Keratinocyte (primary cell): Measurements from ENCODE around the gene NAXD. TPM values are rescaled to one million over a fixed set of nuclear protein-coding genes. Genes with fewer than 3 reads are reported as not detected.

Source experiments
- DNase-seq: peaks from one replicate; pipeline ENCODE4 v3.0.0-alpha.2; 2011; ENCODE audit warnings: low read depth, missing footprints, low spot score
- FAIRE-seq: peaks from 2 replicates; lab custom pipeline; 2011; peaks lifted over from hg19 to GRCh38; lab: Jason Lieb, UNC
- H2AFZ ChIP-seq: 2 replicates; pipeline ENCODE4 v1.6.0; 2012; ENCODE audit warnings: low read length, control low read depth, inconsistent platforms; ENCODE audit not compliant: control insufficient read depth
- H3K27ac ChIP-seq: 2 replicates; pipeline ENCODE4 v1.5.1; 2011; ENCODE audit warnings: low read length; ENCODE audit not compliant: control insufficient read depth, insufficient read depth
- H3K27me3 ChIP-seq: 3 replicates; pipeline ENCODE4 v1.6.0; 2011; ENCODE audit warnings: low read length; ENCODE audit not compliant: control insufficient read depth, insufficient read depth; ENCODE audit errors: extremely low read depth
- H3K36me3 ChIP-seq, 2 experiments: 2 replicates in 1 of 2; 3 replicates in 1 of 2; pipeline ENCODE4 v1.5.1; 2011; ENCODE audit warnings: low read length in 2 of 2, mild to moderate bottlenecking in 1 of 2; ENCODE audit not compliant: control insufficient read depth in 2 of 2, insufficient read depth in 2 of 2; ENCODE audit errors: extremely low read depth in 1 of 2
- H3K4me1 ChIP-seq: 3 replicates; pipeline ENCODE4 v1.5.1; 2011; ENCODE audit warnings: low read length; ENCODE audit not compliant: control insufficient read depth, insufficient read depth; ENCODE audit errors: extremely low read depth
- H3K4me2 ChIP-seq: 3 replicates; pipeline ENCODE4 v1.6.0; 2011; ENCODE audit warnings: low read depth, low read length; ENCODE audit not compliant: control insufficient read depth, insufficient read depth; ENCODE audit errors: extremely low read depth
- H3K4me3 ChIP-seq, 3 experiments: fragments of 200-600 bp in 1 of 3; sonication (generic) in 1 of 3; 2 replicates in 2 of 3; 3 replicates in 1 of 3; pipeline ENCODE4 v1.5.1; 2011 to 2016; ENCODE audit warnings: low read length in 3 of 3, mild to moderate bottlenecking in 3 of 3, control low read depth in 2 of 3, inconsistent platforms in 1 of 3, low read depth in 1 of 3, mixed read lengths in 1 of 3, mixed run types in 1 of 3, moderate library complexity in 1 of 3; ENCODE audit not compliant: control insufficient read depth in 2 of 3, insufficient read depth in 2 of 3; ENCODE audit errors: extremely low read depth in 1 of 3
- H3K79me2 ChIP-seq: 2 replicates; pipeline ENCODE4 v1.6.0; 2012; ENCODE audit warnings: low read length; ENCODE audit not compliant: control insufficient read depth, insufficient read depth
- H3K9ac ChIP-seq: 3 replicates; pipeline ENCODE4 v1.6.0; 2011; ENCODE audit warnings: low read length; ENCODE audit not compliant: control insufficient read depth, insufficient read depth; ENCODE audit errors: extremely low read depth
- H3K9me1 ChIP-seq: 3 replicates; pipeline ENCODE4 v1.6.0; 2011; ENCODE audit warnings: low read length; ENCODE audit not compliant: control insufficient read depth, insufficient read depth; ENCODE audit errors: extremely low read depth
- H3K9me3 ChIP-seq: 2 replicates; pipeline ENCODE4 v1.5.1; 2012; ENCODE audit warnings: low read depth, low read length; ENCODE audit not compliant: control insufficient read depth
- H4K20me1 ChIP-seq: 3 replicates; pipeline ENCODE4 v1.6.0; 2011; ENCODE audit warnings: low read length; ENCODE audit not compliant: control insufficient read depth, insufficient read depth; ENCODE audit errors: extremely low read depth
- EZH2 ChIP-seq: IDR thresholded peaks from one replicate; pipeline ENCODE4 v1.6.1; 2012; ENCODE audit warnings: inconsistent platforms, mild to moderate bottlenecking, low read length, moderate library complexity
- dilution Hi-C: fragments of 300-500 bp; cut with MboI; formaldehyde crosslinking; loops from one replicate; pipeline ENCODE4 v1.7.0; 2020; ENCODE audit warnings: low sequenced_read_pairs; ENCODE audit not compliant: extremely low pct_ligation_motif_present
- polyA plus RNA-seq, 5 experiments: library from polyadenylated mRNA; depleted of rRNA in 3 of 5; stranded (reverse) in 3 of 5; stranded (forward) in 1 of 5; unstranded in 1 of 5; fragments of >200 nt; gene quantifications; 1 replicate in 1 of 5; 2 replicates in 3 of 5; 3 replicates in 1 of 5; pipeline versions ENCODE4 v1.2.1 to v1.2.3, GENCODE V29; 2011 to 2012; ENCODE audit warnings: missing spikeins in 2 of 5, low read depth in 1 of 5, low replicate concordance in 1 of 5
- TF ChIP-seq, protein P1 (sequence below), 3 experiments: IDR thresholded peaks in 1 of 3; conservative IDR thresholded peaks in 1 of 3; optimal IDR thresholded peaks in 1 of 3; 2 replicates in 2 of 3; 3 replicates in 1 of 3; pipeline versions ENCODE3 to v1.5.1; 2011; ENCODE audit warnings: low read length in 3 of 3, mild to moderate bottlenecking in 3 of 3, moderate library complexity in 2 of 3, control low read depth in 1 of 3, inconsistent platforms in 1 of 3; ENCODE audit not compliant: insufficient read depth in 2 of 3; ENCODE audit errors: extremely low read depth in 1 of 3

NAXD gene
- polyA plus RNA-seq, 1 donor (not counting 4 experiments of a cell fraction or from before 2014, with no cell fraction given) = 18.0 TPM

DNA sequence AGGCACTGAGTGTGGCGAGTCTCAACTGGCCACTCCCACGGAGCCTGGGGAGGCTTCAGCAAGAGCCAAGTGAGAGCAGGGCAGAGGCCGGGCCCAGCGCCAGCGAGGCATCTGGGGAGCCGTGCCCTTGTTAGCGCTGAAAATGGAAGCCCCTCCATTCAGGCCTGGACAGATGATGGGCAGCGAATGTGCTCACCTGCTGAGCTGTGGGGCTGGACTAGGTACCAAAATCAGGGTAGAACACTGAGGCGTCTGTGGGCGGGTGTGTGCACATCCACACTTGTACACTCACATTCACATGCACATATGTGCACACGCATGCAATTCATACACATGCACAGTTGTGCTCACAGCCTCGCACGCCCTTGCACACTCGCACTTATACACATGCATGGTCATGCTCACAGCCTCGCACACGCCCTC, 20.7 kb downstream of the NAXD start:
- no peaks in the 10 kb centered on the region for H3K27me3 ChIP-seq
- DNase-seq (no peak), FAIRE-seq (no peak)
- no peaks in the 10 kb centered on the region for H3K9me3 ChIP-seq
- no peaks in the 10 kb centered on the region for H4K20me1 ChIP-seq
- H2AFZ ChIP-seq = no peak overlapping the region
- H3K27ac ChIP-seq = no peak overlapping the region
- H3K9me1 ChIP-seq = peaks cover 2% of the 10 kb centered on the region
- no peak overlapping the region for H3K9ac ChIP-seq
- peaks cover 32 to 55% of the 10 kb centered on the region in 2 experiments for H3K36me3 ChIP-seq
- no peak for TF ChIP-seq EZH2
- TF ChIP-seq, protein P1, sequence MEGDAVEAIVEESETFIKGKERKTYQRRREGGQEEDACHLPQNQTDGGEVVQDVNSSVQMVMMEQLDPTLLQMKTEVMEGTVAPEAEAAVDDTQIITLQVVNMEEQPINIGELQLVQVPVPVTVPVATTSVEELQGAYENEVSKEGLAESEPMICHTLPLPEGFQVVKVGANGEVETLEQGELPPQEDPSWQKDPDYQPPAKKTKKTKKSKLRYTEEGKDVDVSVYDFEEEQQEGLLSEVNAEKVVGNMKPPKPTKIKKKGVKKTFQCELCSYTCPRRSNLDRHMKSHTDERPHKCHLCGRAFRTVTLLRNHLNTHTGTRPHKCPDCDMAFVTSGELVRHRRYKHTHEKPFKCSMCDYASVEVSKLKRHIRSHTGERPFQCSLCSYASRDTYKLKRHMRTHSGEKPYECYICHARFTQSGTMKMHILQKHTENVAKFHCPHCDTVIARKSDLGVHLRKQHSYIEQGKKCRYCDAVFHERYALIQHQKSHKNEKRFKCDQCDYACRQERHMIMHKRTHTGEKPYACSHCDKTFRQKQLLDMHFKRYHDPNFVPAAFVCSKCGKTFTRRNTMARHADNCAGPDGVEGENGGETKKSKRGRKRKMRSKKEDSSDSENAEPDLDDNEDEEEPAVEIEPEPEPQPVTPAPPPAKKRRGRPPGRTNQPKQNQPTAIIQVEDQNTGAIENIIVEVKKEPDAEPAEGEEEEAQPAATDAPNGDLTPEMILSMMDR (optimal IDR thresholded peaks at IDR 0.05 in 1 of 3, IDR thresholded peaks at IDR 0.05 in 1 of 3, conservative IDR thresholded peaks at IDR 0.05 in 1 of 3; ENCODE audit: extremely low read depth in 1 of 3, insufficient read depth in 2 of 3, low read length in 3 of 3) = no peak
- H3K4me2 ChIP-seq = no peak overlapping the region
- dilution Hi-C loops = no loop called here
- no peak overlapping the region for H3K4me3 ChIP-seq
- H3K79me2 ChIP-seq = peaks cover 18% of the 10 kb centered on the region
- no peaks in the 10 kb centered on the region for H3K4me1 ChIP-seq

DNA sequence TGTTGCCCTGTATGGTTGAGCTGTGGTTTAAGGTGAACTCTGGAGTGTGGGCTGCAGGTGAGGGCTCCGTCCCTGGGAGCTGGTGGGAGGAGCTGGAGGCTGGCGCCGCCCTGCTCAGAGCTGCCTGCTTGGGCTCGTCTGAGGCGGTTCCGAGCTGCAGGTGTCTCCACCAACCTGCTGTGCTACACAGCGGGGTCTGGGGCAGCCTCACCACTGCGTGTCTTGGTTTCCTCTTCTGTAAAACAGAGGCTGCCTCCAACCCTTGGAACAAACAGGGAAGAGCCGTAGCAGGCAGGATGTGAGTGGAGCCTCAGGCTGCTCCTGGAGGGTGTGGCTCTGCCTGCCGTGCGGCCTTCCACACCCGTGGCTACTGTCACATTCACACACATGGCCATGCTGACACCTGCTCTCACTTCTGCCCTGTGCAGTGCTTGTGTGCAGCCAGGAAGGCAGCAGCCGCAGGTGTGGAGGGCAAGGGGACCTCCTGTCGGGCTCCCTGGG, 21.4 kb downstream of the NAXD start:
- TF ChIP-seq, protein P1 (optimal IDR thresholded peaks at IDR 0.05 in 1 of 3, IDR thresholded peaks at IDR 0.05 in 1 of 3, conservative IDR thresholded peaks at IDR 0.05 in 1 of 3; ENCODE audit: extremely low read depth in 1 of 3, insufficient read depth in 2 of 3, low read length in 3 of 3) = no peak
- no peak for TF ChIP-seq EZH2
- no peaks in the 10 kb centered on the region for H3K27me3 ChIP-seq
- no peaks in the 10 kb centered on the region for H3K9me3 ChIP-seq
- H3K4me1 ChIP-seq = no peaks in the 10 kb centered on the region
- H4K20me1 ChIP-seq = no peaks in the 10 kb centered on the region
- FAIRE-seq = no peak
- no peak overlapping the region for H2AFZ ChIP-seq
- no peak overlapping the region for H3K27ac ChIP-seq
- no peak for DNase-seq
- dilution Hi-C loops = no loop called here
- peaks cover 2% of the 10 kb centered on the region for H3K9me1 ChIP-seq
- no peak overlapping the region for H3K4me2 ChIP-seq
- H3K36me3 ChIP-seq = peaks cover 35 to 59% of the 10 kb centered on the region in 2 experiments
- H3K4me3 ChIP-seq = no peak overlapping the region
- H3K79me2 ChIP-seq = peaks cover 12% of the 10 kb centered on the region
- H3K9ac ChIP-seq = no peak overlapping the region
